ENCODE results near the gene C10orf143.

DNA sequence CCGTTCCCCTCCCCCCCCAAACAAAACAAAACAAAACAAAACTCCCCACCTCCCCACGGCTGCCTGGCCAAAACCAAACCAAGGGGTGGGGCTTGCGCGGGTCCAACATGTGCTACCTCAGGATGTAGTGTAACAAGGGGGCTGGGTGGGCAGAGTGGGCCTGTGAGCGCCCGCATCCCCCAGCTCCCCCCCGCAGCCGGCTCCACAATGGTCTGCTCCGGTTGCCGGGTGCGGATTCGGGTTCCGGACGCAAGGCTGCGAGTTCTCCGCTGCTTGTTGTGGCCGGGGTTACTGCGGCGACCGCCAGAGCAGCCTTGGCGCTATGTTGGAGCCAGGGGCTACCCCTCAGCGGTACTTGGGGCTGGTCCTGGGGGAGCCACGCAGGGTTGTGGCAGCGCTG, 4.9 kb downstream of the C10orf143 start:
- TF ChIP-seq EZH2 (IDR thresholded peaks at IDR 0.05; ENCODE audit: insufficient read depth, poor library complexity, severe bottlenecking) (no peak), EZH2phosphoT487 (IDR thresholded peaks at IDR 0.05; ENCODE audit: insufficient read depth, low read depth) (no peak)

Data from GM23248 (cell line).